ENCODE results near the gene CA11. TPM values are rescaled to one million over a fixed set of nuclear protein-coding genes. Genes with fewer than 3 reads are reported as not detected.
A peak's percentile ranks its signal among the peaks of the same experiment; 100 is the strongest.

Gene CA11
- total and polyA plus RNA-seq, 9 of the 15 experiments (the other 6 are each of a cell fraction or from before 2014, with no cell fraction given): 2.9 to 19.9 (median 8.3) TPM

DNA sequence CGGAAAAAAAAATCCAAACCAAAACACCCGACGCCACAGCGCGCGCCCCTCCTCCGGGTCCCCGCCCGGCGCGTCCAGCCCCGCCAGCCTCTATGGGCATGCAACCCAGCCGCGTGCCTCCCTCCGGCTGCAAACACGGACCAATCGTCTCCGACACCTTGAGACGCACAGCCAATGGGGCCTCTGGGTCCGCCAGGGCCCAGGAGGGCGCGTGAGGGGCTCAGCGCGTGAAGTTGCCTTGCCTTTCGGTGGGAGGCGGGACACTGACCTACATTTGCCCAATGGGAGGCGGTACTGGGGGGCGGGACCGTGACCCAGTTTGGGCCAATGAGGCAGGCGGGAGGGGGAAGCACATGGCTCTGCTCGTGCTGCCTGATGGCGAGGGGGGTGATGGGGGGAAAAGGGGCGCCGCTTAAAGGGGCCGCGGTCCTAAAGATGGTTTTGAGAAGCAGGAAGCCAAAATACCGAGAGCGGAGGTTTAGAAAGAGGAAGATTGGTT is 8.5 kb downstream of the CA11 start (continued):
- TF ChIP-seq, protein P1, sequence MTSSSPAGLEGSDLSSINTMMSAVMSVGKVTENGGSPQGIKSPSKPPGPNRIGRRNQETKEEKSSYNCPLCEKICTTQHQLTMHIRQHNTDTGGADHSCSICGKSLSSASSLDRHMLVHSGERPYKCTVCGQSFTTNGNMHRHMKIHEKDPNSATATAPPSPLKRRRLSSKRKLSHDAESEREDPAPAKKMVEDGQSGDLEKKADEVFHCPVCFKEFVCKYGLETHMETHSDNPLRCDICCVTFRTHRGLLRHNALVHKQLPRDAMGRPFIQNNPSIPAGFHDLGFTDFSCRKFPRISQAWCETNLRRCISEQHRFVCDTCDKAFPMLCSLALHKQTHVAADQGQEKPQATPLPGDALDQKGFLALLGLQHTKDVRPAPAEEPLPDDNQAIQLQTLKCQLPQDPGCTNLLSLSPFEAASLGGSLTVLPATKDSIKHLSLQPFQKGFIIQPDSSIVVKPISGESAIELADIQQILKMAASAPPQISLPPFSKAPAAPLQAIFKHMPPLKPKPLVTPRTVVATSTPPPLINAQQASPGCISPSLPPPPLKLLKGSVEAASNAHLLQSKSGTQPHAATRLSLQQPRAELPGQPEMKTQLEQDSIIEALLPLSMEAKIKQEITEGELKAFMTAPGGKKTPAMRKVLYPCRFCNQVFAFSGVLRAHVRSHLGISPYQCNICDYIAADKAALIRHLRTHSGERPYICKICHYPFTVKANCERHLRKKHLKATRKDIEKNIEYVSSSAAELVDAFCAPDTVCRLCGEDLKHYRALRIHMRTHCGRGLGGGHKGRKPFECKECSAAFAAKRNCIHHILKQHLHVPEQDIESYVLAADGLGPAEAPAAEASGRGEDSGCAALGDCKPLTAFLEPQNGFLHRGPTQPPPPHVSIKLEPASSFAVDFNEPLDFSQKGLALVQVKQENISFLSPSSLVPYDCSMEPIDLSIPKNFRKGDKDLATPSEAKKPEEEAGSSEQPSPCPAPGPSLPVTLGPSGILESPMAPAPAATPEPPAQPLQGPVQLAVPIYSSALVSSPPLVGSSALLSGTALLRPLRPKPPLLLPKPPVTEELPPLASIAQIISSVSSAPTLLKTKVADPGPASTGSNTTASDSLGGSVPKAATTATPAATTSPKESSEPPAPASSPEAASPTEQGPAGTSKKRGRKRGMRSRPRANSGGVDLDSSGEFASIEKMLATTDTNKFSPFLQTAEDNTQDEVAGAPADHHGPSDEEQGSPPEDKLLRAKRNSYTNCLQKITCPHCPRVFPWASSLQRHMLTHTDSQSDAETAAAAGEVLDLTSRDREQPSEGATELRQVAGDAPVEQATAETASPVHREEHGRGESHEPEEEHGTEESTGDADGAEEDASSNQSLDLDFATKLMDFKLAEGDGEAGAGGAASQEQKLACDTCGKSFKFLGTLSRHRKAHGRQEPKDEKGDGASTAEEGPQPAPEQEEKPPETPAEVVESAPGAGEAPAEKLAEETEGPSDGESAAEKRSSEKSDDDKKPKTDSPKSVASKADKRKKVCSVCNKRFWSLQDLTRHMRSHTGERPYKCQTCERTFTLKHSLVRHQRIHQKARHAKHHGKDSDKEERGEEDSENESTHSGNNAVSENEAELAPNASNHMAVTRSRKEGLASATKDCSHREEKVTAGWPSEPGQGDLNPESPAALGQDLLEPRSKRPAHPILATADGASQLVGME (CRISPR knock-in tag; IDR thresholded peaks at IDR 0.05): no peak
- TF ChIP-seq POLR3G (IDR thresholded peaks at IDR 0.05; ENCODE audit: extremely low read depth, insufficient read length, insufficient replicate concordance) (no peak), NFRKB (IDR thresholded peaks at IDR 0.05; ENCODE audit: low read depth) (no peak), FOSL1 (tag; conservative IDR thresholded peaks at IDR 0.05) (no peak), ZNF232 (CRISPR knock-in tag; IDR thresholded peaks at IDR 0.05) (peak; percentile 98), ESRRA (IDR thresholded peaks at IDR 0.05; ENCODE audit: borderline replicate concordance, low read depth) (peak; percentile 42; the same call in 1 of the 2 replicates), ZNF436 (CRISPR knock-in tag; IDR thresholded peaks at IDR 0.05) (no peak), L3MBTL2 (IDR thresholded peaks at IDR 0.05) (peak; percentile 99), GATAD2A (IDR thresholded peaks at IDR 0.05) (no peak), SUPT5H (IDR thresholded peaks at IDR 0.05) (no peak; the same call in 1 of the 2 replicates), JUNB (CRISPR knock-in tag; conservative IDR thresholded peaks at IDR 0.05) (no peak), TCFL5 (CRISPR knock-in tag; conservative IDR thresholded peaks at IDR 0.05) (no peak), CBFA2T2 (conservative IDR thresholded peaks at IDR 0.05) (0 out of 2 replicates have a peak, but pooled peaks have one; percentile 17), HNRNPH1 (optimal IDR thresholded peaks at IDR 0.05; ENCODE audit: low read depth, low read length) (no peak), HNRNPLL (IDR thresholded peaks at IDR 0.05; ENCODE audit: low read depth, low read length, poor library complexity, severe bottlenecking) (no peak), ZNF696 (CRISPR knock-in tag; conservative IDR thresholded peaks at IDR 0.05) (no peak), FOXM1 (IDR thresholded peaks at IDR 0.05; ENCODE audit: low read depth) (peak; percentile 85), FOXM1 (CRISPR knock-in tag; IDR thresholded peaks at IDR 0.05; ENCODE audit: low read depth) (peak; percentile 82), SRSF7 (optimal IDR thresholded peaks at IDR 0.05; ENCODE audit: low read depth, low read length) (no peak), ZNF197 (CRISPR knock-in tag; IDR thresholded peaks at IDR 0.05; ENCODE audit: low read depth) (no peak), ZNF695 (CRISPR knock-in tag; IDR thresholded peaks at IDR 0.05) (no peak), RBBP5 (IDR thresholded peaks at IDR 0.05; ENCODE audit: borderline replicate concordance, insufficient read depth, low read length, poor library complexity, severe bottlenecking) (no peak), KAT8 (IDR thresholded peaks at IDR 0.05; ENCODE audit: low read depth) (no peak), CREBBP (IDR thresholded peaks at IDR 0.05; ENCODE audit: low read depth, low read length) (no peak)
- TF ChIP-seq, protein P2, sequence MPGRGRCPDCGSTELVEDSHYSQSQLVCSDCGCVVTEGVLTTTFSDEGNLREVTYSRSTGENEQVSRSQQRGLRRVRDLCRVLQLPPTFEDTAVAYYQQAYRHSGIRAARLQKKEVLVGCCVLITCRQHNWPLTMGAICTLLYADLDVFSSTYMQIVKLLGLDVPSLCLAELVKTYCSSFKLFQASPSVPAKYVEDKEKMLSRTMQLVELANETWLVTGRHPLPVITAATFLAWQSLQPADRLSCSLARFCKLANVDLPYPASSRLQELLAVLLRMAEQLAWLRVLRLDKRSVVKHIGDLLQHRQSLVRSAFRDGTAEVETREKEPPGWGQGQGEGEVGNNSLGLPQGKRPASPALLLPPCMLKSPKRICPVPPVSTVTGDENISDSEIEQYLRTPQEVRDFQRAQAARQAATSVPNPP (IDR thresholded peaks at IDR 0.05; ENCODE audit: borderline replicate concordance, insufficient read depth, insufficient read length): no peak

Measured in K562 (cell line).